HFFc6 (cell line): ENCODE measurements around the gene CCDC157. TPM values are rescaled to one million over a fixed set of nuclear protein-coding genes. Genes with fewer than 3 reads are reported as not detected.

Experiments
- DNase-seq: peaks from one replicate; pipeline ENCODE4 v3.0.0-alpha.2; 2018
- H3K27ac Mint-ChIP-seq: 2 replicates; pipeline ENCODE4 v1.8.0; 2020; ENCODE audit warnings: mild to moderate bottlenecking, mixed read lengths
- H3K27me3 Mint-ChIP-seq: 2 replicates; pipeline ENCODE4 v1.8.0; 2021; ENCODE audit warnings: mild to moderate bottlenecking, moderate library complexity, mixed read lengths; ENCODE audit not compliant: insufficient read depth
- H3K36me3 Mint-ChIP-seq: 2 replicates; pipeline ENCODE4 v1.8.0; 2021; ENCODE audit warnings: low read depth, mixed read lengths
- H3K4me1 Mint-ChIP-seq: 2 replicates; pipeline ENCODE4 v1.8.0; 2020; ENCODE audit warnings: low read depth, mixed read lengths
- H3K4me3 Mint-ChIP-seq: 2 replicates; pipeline ENCODE4 v1.8.0; 2020; ENCODE audit warnings: mild to moderate bottlenecking, moderate library complexity, mixed read lengths
- H3K9me3 Mint-ChIP-seq: 2 replicates; pipeline ENCODE4 v1.8.0; 2020; ENCODE audit warnings: mild to moderate bottlenecking, mixed read lengths
- total RNA-seq, 6 experiments: library from RNA; stranded (reverse); fragmentation: NEBNext Ultra II Directional; extraction: Animal tissue kit (Norgen Biotek cat#: 25700); gene quantifications; 2 replicates in 1 of 6; 3 replicates in 5 of 6; pipeline ENCODE4 v1.2.3, GENCODE V29; 2021
- TF ChIP-seq, protein P1 (sequence below): fragments of 200-600 bp; sonication (generic); IDR thresholded peaks from 2 replicates; pipeline ENCODE4 v1.5.0; 2021; ENCODE audit warnings: antibody characterized with exemption, mild to moderate bottlenecking

CCDC157 gene
- total RNA-seq, 6 experiments from 2014 or later, result 1.4 to 1.6 (median 1.5) TPM

DNA sequence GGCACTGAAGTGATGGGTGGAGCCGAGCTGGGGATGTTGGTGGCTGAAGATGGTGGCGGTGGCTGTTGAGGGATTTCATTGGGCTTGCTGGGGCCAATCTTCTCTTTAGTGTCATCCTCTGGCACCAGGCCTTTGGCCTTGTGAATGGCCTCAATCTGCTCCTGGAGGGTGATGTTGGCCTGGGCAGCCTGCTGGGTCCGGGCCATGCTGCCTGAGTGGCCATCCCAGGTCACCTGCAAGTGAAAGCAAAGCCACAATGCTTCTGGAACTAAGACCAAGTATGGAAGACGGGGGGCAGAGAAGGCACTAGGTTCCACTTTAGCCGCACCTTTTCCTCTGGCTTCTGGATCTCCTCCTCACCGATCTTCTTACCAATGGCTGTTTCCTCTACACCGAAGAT is 18.0 kb upstream of the CCDC157 start:
- no peaks in the 10 kb centered on the region for H3K27me3 Mint-ChIP-seq
- no peak for DNase-seq
- peaks cover 57% of the 10 kb centered on the region for H3K36me3 Mint-ChIP-seq
- H3K9me3 Mint-ChIP-seq, result no peaks in the 10 kb centered on the region
- no peaks in the 10 kb centered on the region for H3K4me1 Mint-ChIP-seq
- H3K4me3 Mint-ChIP-seq, result no peak overlapping the region
- no peak overlapping the region for H3K27ac Mint-ChIP-seq
- TF ChIP-seq, protein P1, sequence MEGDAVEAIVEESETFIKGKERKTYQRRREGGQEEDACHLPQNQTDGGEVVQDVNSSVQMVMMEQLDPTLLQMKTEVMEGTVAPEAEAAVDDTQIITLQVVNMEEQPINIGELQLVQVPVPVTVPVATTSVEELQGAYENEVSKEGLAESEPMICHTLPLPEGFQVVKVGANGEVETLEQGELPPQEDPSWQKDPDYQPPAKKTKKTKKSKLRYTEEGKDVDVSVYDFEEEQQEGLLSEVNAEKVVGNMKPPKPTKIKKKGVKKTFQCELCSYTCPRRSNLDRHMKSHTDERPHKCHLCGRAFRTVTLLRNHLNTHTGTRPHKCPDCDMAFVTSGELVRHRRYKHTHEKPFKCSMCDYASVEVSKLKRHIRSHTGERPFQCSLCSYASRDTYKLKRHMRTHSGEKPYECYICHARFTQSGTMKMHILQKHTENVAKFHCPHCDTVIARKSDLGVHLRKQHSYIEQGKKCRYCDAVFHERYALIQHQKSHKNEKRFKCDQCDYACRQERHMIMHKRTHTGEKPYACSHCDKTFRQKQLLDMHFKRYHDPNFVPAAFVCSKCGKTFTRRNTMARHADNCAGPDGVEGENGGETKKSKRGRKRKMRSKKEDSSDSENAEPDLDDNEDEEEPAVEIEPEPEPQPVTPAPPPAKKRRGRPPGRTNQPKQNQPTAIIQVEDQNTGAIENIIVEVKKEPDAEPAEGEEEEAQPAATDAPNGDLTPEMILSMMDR, result no peak

DNA sequence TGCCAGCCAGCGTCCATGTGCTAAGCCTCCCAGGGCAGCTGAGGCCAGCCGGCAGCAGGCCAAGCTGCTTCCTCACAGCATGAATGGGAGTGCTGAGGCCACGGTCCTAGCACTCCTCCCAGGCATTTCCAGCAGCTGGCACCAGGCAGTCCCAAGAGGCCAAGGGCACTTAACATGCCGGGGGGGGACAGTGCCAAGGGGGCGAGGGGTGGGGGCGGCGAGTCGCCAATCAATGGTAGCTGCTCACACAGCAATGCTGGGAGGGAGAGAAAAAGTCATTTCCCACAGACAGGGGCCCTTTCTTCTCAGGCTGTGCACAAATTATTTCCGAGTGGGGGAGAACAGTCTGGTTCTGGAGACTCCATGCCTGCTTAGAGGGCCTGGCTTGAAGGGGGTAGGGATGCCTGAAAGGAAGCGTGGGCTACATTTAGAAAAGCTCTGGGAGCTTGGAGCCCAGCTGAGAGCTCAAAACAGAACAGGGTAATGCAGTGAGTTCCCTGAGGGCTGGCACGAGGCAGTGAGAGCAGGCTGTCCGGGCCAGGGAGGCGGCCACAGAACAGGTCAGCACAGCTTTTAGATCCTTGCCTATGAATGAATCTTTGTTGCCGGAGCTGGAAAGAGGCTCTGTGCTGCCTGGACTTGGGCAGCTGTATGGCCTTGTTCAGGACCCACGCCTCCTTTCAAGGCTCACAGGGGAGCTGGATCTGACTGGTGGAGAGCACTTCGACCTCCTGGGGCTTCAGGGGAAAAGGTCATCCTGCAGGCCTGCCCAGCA is 15.7 kb upstream of the CCDC157 start:
- Mint-ChIP-seq H3K27ac (no peak overlapping the region), H3K4me1 (no peaks in the 10 kb centered on the region), H3K36me3 (peaks cover 39% of the 10 kb centered on the region), H3K9me3 (no peaks in the 10 kb centered on the region), H3K4me3 (no peak overlapping the region), H3K27me3 (no peaks in the 10 kb centered on the region)
- TF ChIP-seq, protein P1, result no peak
- DNase-seq, result no peak

DNA sequence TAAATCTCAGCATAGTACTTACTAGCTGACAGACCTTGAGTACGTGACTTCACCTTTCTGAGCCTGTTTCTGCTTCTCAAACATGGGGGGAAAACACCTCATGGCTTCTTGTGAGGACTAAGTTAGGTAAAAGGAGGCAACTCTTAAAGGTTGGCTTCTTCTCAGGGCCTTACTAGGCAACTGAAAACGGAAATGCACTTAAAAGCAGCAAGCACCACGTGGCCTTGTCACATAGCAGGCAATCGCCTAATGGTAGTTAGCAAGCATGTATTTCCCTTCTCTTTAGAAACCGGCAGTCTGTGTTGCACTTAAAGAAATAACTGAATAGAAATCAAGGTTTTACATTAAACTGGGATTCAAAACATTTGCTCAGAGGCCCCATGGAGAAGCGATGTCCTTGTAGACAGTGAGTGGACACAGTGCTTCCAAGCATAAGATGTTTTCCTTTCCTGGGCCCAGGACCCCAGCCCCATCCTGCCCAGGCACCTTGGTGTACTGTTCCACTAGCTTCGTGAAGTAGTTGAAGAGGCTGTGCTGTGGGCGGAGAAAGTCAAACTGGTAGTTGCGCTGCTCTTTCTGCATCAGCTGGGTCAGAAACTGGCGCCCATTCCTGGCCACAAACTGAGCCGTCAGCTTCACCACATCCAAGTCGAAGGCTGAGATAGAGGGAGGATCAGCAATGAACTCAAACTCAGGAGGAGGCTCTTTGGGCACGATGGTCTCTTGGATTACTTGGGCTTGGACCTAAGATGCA is 12.2 kb upstream of the CCDC157 start:
- TF ChIP-seq, protein P1, result no peak
- Mint-ChIP-seq H3K36me3 (peaks cover 29% of the 10 kb centered on the region), H3K4me3 (no peak overlapping the region), H3K27ac (no peak overlapping the region), H3K27me3 (no peaks in the 10 kb centered on the region), H3K4me1 (peaks cover 6% of the 10 kb centered on the region; the same call in 1 of the 2 replicates), H3K9me3 (no peaks in the 10 kb centered on the region)
- no peak for DNase-seq

DNA sequence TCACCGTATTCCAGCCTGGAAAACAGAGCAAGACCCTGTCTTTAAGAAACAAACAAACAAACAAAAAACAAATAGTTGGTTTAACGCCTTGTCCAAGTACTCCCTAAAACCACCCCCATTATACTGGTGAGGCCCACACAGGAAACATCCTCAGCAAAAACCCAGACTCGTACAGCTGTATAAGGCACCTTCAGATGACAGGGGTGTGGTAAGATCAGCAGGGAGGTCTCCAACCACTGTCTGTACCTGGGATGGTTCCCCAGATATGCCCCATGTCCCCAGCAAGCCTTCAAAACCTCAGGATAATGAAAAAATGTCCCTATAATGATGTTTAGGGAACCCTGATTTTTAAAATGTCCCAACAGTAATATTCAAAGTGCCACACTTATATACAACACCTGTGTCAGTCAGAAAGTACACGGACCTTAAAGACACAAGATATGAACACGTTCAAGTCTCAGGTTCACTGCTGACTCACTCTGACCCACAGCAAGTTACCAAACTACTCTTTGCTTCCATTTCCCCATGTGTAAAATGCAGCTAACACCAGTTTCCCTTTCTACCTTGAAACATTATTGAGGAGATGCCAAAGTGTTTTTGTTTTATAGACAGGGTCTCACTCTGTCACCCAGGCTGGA is 9.4 kb upstream of the CCDC157 start:
- Mint-ChIP-seq H3K9me3 (no peaks in the 10 kb centered on the region), H3K27me3 (no peaks in the 10 kb centered on the region), H3K27ac (no peak overlapping the region; the same call in 1 of the 2 replicates), H3K4me1 (peaks cover 14% of the 10 kb centered on the region), H3K4me3 (no peak overlapping the region), H3K36me3 (peaks cover 26% of the 10 kb centered on the region)
- TF ChIP-seq, protein P1, result no peak
- DNase-seq, result no peak

DNA sequence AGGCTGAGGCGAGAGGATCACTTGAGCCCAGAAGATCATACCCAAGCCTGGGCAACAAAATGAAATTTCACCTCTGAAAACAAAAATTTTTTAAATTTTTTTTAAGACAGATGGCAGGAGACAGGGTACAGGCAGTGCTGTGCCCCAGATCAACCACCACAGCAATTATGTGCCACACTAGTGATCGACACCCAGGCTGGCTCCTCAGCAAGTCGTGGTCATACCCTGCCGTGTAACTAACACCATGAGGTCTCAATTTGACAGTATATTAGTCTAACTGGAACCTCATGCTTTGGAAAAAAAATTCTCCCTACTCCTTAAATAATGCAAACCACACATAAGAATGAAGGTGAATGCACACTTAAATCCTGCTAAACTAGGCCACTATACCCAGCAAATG is 8.4 kb upstream of the CCDC157 start:
- no peaks in the 10 kb centered on the region for H3K9me3 Mint-ChIP-seq
- DNase-seq, result no peak
- H3K4me1 Mint-ChIP-seq, result peaks cover 14% of the 10 kb centered on the region
- peaks cover 23% of the 10 kb centered on the region for H3K36me3 Mint-ChIP-seq
- peak overlapping the region; percentile 13; the same call in 1 of the 2 replicates for H3K27ac Mint-ChIP-seq
- H3K27me3 Mint-ChIP-seq, result no peaks in the 10 kb centered on the region
- TF ChIP-seq, protein P1, result no peak
- H3K4me3 Mint-ChIP-seq, result no peak overlapping the region
